Adipocyte (in vitro differentiated cells): ENCODE measurements around the gene PTPMT1.
A peak's percentile ranks its signal among the peaks of the same experiment; 100 is the strongest.
"Not testable (repeated sequence)": the region's sequence is repeated elsewhere in the genome, so short reads cannot be mapped to it uniquely, and the experiment has no call there.

ENCODE experiments used
- DNase-seq: peaks from one replicate; pipeline ENCODE4 v3.0.0-alpha.2; 2015; ENCODE audit warnings: low read depth
- H3K27me3 ChIP-seq: replicated peaks from 2 replicates; pipeline ENCODE4 v1.7.0; 2013; ENCODE audit warnings: mild to moderate bottlenecking, low read length, moderate library complexity; ENCODE audit not compliant: control insufficient read depth, insufficient read depth
- H3K36me3 ChIP-seq: 2 replicates; pipeline ENCODE4 v1.7.0; 2013; ENCODE audit warnings: low read length, mild to moderate bottlenecking, moderate library complexity; ENCODE audit not compliant: control insufficient read depth, insufficient read depth, severe bottlenecking
- H3K4me1 ChIP-seq: 2 replicates; pipeline ENCODE4 v1.7.0; 2013; ENCODE audit warnings: mild to moderate bottlenecking, low read length, moderate library complexity; ENCODE audit not compliant: control insufficient read depth, insufficient read depth
- H3K4me3 ChIP-seq: 2 replicates; pipeline ENCODE4 v1.7.0; 2013; ENCODE audit warnings: mild to moderate bottlenecking, low read length, moderate library complexity
- H3K9ac ChIP-seq: 2 replicates; pipeline ENCODE4 v1.7.0; 2013; ENCODE audit warnings: mild to moderate bottlenecking, low read length, moderate library complexity
- H3K9me3 ChIP-seq: 2 replicates; pipeline ENCODE4 v1.7.0; 2013; ENCODE audit warnings: mild to moderate bottlenecking, low read length, moderate library complexity; ENCODE audit not compliant: control insufficient read depth

Gene PTPMT1, protein sequence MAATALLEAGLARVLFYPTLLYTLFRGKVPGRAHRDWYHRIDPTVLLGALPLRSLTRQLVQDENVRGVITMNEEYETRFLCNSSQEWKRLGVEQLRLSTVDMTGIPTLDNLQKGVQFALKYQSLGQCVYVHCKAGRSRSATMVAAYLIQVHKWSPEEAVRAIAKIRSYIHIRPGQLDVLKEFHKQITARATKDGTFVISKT

DNA sequence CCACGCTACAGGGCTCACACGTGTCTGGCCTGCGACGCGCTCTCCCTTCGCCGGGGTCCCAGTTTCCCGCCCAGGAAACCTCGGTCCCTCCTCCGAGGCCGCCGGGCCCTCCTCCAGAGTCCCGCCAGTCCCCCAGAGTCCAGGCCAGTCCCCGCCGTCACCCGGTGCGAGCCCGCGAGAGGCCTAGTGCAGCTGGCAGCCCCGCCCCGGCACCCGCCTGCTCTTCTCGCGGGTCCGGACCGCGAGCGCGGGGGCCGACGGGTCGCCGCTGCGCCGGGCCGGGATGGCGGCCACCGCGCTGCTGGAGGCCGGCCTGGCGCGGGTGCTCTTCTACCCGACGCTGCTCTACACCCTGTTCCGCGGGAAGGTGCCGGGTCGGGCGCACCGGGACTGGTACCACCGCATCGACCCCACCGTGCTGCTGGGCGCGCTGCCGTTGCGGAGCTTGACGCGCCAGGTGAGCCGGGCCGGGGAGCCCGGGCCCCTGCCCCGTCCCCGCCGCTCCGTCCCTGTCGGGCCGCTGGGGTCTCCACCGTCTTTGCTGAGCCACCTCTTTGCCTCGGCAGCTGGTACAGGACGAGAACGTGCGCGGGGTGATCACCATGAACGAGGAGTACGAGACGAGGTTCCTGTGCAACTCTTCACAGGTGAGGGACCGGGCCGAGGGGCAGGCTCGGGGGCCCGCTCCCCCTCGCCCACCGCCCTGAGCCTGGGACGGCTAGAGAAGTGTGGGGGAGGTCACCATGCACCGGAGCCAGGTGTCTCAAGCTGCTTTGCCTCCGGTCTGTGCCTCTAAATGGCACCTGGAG lies at the start of gene PTPMT1:
Gene PTPMT1, plus strand, starts transcription at position 260 of the 809 bp plus-strand sequence. Its CDS starts 24 bp downstream, at position 284.
- DNase-seq = peak; percentile 90
- Histone ChIP-seq H3K4me1 (peaks cover 21% of the 10 kb centered on the region), H3K4me3 (peak within 1 kb of the TSS; percentile 97)

GRCh38 chr11:47516155-47516554 lies 49.2 kb upstream of the PTPMT1 start:
- DNase-seq = no peak
- no peaks in the 10 kb centered on the region for H3K27me3 ChIP-seq
- no peaks in the 10 kb centered on the region for H3K36me3 ChIP-seq
- no peak overlapping the region for H3K4me3 ChIP-seq
- peaks cover 74% of the 10 kb centered on the region for H3K4me1 ChIP-seq
- H3K9me3 ChIP-seq = no peaks in the 10 kb centered on the region
- H3K9ac ChIP-seq = no peak overlapping the region

More for the DNA sequence above, at the start of gene PTPMT1:
- no peaks in the 10 kb centered on the region for H3K9me3 ChIP-seq
- no peaks in the 10 kb centered on the region for H3K27me3 ChIP-seq
- H3K36me3 ChIP-seq = peaks cover 8% of the 10 kb centered on the region
- peak within 1 kb of the TSS; percentile 98 for H3K9ac ChIP-seq

DNA sequence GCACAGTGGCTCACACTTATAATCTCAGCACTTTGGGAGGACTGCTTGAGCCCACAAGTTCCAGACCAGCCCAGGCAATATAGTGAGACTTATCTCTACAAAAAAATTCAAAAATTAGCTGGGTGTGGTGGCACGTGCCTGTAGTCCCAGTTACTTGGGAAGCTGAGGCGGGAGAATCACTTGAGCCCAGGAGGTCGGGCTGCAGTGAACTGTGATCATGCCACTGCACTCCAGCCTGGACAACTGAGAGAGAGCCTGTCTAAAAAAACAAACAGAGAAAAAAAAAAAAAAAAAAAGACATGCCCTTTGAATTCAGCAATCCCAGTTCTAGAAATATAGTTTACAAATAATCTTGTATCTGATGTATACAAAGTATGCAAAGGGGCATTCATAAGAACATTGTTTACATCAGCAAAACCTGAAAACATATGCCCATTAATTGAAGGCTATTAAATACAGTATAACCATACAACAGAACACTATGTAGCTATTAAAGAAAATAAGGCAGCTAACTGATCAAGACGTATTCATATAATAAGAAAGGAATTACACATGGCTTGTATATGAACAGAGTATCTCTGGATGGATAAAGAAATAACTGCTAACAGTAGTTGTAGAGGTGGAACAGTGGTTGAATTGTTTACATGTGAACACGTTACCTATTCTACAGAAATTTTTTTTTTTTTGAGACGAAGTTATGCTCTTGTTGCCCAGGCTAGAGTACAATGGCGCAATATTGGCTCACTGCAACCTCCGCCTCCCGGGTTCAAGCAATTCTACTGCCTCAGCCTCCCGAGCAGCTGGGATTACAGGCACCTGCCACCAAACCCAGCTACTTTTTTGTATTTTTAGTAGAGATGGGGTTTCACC lies 48.2 kb upstream of the PTPMT1 start:
- no peaks in the 10 kb centered on the region for H3K9me3 ChIP-seq
- peaks cover 63% of the 10 kb centered on the region for H3K4me1 ChIP-seq
- H3K27me3 ChIP-seq = no peaks in the 10 kb centered on the region
- no peaks in the 10 kb centered on the region for H3K36me3 ChIP-seq
- no peak for DNase-seq
- H3K9ac ChIP-seq = no peak overlapping the region
- no peak overlapping the region for H3K4me3 ChIP-seq

- no peak overlapping the region for H3K4me3 ChIP-seq
- H3K9ac ChIP-seq = no peak overlapping the region
- peaks cover 60% of the 10 kb centered on the region for H3K4me1 ChIP-seq
- H3K36me3 ChIP-seq = no peaks in the 10 kb centered on the region
- no peak for DNase-seq
- H3K9me3 ChIP-seq = no peaks in the 10 kb centered on the region
- no peaks in the 10 kb centered on the region for H3K27me3 ChIP-seq
Observed at GRCh38 chr11:47518212-47518964, 47.0 kb upstream of the PTPMT1 start.

- peaks cover 3% of the 10 kb centered on the region for H3K36me3 ChIP-seq
- H3K27me3 ChIP-seq = no peaks in the 10 kb centered on the region
- H3K4me1 ChIP-seq = peaks cover 38% of the 10 kb centered on the region
- H3K9me3 ChIP-seq = no peaks in the 10 kb centered on the region
- H3K9ac ChIP-seq = peak overlapping the region; percentile 62
- peak; percentile 82 for DNase-seq
- peak overlapping the region; percentile 17 for H3K4me3 ChIP-seq
Observed at GRCh38 chr11:47523490-47524225, 41.7 kb upstream of the PTPMT1 start.

DNA sequence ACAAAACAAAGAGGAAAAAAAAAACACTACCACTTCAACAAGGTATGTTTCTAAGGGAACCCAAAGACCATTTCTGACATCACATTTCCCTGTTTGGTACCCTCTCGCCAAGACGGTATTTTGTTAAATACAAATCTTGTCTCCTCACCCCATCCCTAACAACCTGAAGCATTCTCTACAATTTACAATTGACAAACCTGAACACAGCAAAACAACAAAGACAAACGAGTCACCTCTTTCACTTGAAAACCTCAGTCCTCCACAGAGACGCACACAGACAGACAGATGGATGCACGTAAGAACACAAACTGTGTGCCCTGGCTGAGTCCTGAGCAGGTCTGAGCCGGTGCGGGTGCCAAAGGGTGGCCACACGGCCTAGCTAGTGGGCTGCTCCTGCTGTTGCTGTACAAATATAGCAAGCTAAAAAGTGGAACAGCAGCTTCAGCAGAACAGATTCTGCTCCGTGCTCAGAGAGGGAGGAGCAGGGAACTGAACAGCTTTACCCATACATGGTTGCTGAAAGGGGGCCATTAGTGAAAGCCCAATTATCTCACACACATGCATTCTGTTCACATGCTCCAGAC lies 41.0 kb upstream of the PTPMT1 start:
- peak overlapping the region; percentile 17 for H3K4me3 ChIP-seq
- peak overlapping the region; percentile 62 for H3K9ac ChIP-seq
- DNase-seq = no peak
- H3K9me3 ChIP-seq = no peaks in the 10 kb centered on the region
- no peaks in the 10 kb centered on the region for H3K27me3 ChIP-seq
- peaks cover 40% of the 10 kb centered on the region for H3K4me1 ChIP-seq
- H3K36me3 ChIP-seq = peaks cover 3% of the 10 kb centered on the region

DNA sequence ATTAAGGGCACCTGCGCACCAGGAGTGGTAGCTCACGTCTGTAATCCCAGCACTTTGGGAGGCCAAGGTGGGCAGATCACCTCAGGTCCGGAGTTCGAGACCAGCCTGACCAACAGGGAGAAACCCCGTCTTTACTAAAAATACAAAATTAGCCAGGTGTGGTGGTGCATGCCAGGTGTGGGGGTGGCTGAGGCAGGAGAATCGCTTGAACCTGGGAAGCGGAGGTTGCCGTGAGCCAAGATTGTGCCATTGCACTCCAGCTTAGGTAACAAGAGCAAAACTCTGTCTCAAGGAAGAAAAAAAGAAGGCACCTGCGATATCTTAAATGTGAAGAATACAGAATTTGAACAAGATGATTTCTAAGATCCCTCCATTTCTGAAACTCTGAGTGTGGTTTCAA lies 39.4 kb upstream of the PTPMT1 start:
- not testable (repeated sequence) for DNase-seq, H3K4me3 ChIP-seq, H3K9me3 ChIP-seq, H3K9ac ChIP-seq, H3K27me3 ChIP-seq
- H3K4me1 ChIP-seq = peaks cover 29% of the 10 kb centered on the region
- H3K36me3 ChIP-seq = peaks cover 11% of the 10 kb centered on the region

GRCh38 chr11:47527186-47527585 lies 38.2 kb upstream of the PTPMT1 start:
- Histone ChIP-seq H3K9me3 (no peaks in the 10 kb centered on the region), H3K36me3 (peaks cover 11% of the 10 kb centered on the region), H3K9ac (no peak overlapping the region), H3K4me3 (no peak overlapping the region), H3K27me3 (no peaks in the 10 kb centered on the region), H3K4me1 (peaks cover 35% of the 10 kb centered on the region)
- no peak for DNase-seq

- H3K9me3 ChIP-seq = no peaks in the 10 kb centered on the region
- H3K9ac ChIP-seq = no peak overlapping the region
- peaks cover 11% of the 10 kb centered on the region for H3K36me3 ChIP-seq
- peaks cover 39% of the 10 kb centered on the region for H3K4me1 ChIP-seq
- no peak for DNase-seq
- H3K27me3 ChIP-seq = no peaks in the 10 kb centered on the region
- no peak overlapping the region for H3K4me3 ChIP-seq
Observed at GRCh38 chr11:47529951-47530350, 35.4 kb upstream of the PTPMT1 start.

DNA sequence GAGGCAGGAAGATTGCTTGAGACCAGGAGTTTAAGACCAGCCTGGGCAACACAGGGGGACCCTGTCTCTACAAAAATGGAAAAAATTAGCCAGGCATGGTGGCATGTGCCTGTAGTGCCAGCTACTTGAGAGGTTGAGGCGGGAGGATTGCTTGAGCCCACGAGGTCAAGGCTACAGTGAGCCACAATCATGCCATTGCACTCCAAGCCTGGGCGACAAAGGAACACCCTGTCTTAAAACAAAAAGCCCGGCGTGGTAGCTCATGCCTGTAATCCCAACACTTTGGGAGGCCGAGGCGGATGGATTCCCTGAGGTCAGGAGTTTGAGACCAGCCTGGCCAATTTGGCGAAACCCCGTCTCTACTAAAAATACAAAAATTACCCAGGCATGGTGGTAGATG lies 34.7 kb upstream of the PTPMT1 start:
- H3K4me3 ChIP-seq, H3K27me3 ChIP-seq, DNase-seq, H3K9ac ChIP-seq, H3K9me3 ChIP-seq: not testable (repeated sequence)
- Histone ChIP-seq H3K36me3 (peaks cover 11% of the 10 kb centered on the region), H3K4me1 (peaks cover 40% of the 10 kb centered on the region)
